Measurements from ENCODE around the gene GGCT.

GGCT gene

DNA sequence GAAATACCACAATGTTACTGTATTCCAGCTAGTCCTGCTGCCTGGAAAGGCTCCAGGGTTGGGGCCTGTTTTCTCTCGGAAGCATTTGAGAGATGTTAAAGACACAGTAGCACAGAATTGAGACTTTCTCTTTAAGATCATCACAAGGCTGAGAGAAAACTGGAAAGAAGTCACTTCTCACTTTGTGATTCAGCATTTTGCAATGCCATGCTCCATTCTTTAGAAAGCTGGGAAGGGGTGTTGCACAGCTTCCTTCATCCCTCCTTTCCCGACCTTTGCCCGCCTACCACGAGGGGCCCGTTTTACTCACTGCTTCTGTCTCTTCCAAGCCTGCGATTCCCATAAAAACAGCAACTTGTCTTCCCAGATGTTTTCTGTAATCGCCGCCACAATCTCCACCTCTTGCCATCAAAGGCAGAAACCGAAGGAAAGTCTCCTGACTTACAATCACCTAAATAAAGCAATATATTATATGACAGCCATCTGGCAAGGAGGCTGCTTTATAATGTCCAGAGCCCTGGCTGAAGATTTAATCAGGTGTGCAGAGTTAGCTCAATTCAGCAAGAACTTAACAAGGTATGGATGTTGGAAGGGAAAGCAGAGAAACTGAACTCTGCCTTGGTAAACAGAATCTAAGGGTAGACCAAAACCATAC lies 44.9 kb downstream of the GGCT start:
- DNase-seq, result no peak

DNA sequence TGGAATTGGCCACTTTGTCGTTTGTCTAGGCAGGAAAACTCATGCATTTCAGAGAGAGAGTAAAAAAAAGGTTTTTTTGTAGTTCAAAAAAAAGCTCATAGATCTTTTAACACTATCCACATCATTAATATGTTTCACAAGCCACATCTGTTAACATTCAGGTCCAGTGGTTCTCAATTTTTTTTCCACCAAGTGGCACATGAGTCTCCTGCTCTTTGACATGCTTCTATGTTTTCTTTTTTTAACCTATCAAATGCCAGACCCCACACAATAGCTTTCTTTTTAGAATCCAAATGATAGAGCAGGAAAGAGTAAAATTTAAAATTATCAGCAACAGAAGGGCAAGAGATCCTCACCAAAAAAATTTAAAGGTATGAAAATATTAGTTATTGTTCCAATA lies 46.3 kb downstream of the GGCT start:
- no peak for DNase-seq

DNA sequence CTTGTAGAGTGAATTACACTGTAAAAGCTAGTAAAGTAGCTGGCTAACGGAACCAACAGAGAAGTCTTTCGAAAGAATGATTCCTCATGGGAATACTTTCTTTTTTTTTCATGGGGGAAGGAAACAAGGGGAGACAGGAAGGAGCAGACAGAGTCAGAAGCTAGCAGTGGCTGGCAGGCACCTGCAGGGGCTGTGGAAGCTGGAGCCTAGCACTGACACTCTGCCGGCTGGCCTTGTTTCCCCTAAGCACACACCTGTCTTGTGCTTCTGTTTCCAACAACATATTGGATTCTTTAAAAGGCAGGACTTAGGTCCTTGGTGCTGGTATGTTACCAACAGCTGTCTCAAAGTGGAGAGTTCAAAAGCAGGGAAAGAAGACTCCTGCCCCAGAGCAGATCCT lies 50.7 kb downstream of the GGCT start:
- no peak for DNase-seq

DNA sequence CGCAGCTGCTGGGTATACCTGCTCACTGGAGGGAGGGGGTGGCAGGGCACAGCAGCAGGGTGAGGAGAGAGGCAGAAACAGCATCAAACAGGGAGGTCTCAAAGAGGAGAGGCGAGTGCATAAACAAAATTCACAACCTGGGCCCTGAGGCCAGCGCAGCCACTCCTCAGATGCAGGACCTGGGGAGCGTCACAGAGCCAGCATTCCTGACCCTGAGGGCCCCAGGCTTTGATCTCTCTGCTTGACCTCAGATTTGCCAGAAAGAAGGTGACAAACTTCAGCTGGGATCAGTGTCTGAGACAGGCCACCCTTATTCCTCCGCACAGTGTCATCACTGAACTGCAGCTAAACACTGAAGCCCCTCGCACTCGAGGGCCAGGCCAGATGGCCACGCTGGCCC lies 51.6 kb downstream of the GGCT start:
- DNase-seq, result no peak

DNA sequence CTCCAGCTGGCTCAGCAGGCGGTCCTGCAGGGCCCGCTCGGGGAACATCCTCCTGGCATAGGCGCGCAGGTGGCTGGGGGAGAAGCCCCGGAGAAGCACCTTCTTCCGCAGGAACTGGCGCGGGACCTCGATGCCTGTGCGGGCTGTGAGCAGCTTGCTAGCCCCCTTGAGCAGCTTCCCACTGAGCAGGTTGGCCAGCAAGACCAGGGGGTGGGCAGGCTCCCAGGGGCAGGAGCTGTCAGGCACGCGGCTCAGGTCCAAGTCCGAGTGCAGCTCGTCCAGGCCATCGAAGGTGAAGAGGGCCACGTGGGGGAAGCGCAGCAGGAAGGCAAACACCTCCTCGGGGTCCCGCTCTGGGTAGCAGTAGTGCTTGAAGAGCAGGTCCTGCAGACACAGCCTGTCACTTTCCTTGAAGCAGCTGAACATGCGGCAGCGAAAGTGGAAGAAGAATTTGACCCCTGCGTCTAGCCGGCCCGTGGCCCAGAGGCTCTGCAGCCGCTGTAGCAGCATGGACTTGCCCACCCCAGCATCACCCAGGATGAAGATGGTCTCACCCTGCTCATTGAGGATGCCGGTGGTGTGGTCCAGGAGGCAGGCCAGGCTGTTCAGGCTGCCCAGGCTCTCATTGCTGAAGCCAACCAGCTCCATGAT lies 52.2 kb downstream of the GGCT start:
- no peak for DNase-seq

DNA sequence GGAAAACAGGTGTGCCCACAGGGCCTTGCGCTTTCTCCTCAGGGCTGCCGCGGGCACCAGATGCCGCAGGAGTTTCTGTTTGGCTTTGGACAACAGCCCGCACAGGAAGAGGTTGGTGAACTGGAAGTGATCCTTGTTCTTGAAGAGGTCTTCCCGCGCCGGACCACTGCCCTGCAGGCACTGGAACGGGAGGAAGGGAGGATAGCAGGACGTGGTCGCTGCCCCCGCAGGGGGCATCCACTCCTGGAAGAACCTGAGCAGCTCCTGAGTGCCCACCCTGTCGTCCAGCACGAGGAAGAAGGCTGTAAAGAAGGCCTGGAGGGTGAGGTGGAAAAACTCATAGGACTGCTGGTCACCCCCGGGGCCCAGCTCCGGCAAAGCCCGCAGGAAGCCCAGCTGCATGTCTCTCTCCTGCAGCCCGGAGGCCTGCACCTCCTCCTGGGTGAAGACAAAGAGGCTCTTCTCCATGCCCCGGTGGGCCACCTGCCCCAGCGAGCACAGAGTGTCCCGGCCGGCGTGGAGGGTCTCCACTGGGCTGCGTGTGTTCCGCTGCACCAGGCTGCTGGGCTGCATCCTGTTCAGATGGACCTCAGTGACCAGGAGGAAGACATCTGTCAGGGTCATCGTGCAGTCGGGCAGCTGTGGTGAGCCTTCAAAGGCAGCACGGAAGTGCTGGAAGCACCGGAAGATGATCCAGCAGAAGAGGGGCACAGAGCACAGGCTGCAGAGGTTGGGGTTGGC lies 52.9 kb downstream of the GGCT start:
- DNase-seq, result no peak

DNA sequence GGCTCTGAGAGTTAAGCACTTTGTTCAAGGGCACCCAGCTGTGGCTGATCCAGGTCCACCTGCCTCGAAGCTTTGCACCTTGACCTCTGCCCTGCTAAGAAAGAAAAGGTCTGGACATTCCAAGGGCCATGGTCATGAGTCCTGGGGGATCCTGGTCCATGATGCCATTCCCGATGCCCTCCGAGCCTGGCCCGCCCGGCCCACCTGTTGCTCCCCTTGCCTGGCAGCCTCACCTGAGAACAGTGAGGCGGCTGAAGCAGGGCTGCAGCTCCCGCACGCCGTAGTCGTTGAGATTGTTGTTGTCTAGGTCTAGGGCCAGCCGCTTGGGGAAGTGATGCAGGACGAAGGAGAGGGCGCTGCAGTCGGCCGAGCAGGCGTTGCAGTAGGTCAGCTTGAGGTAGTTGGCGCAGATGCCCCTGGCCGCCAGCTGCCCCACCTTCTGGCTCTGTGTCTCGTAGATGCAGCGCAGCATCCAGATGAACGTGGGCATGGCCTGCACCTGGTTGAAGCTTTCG lies 53.6 kb downstream of the GGCT start:
- no peak for DNase-seq

DNA sequence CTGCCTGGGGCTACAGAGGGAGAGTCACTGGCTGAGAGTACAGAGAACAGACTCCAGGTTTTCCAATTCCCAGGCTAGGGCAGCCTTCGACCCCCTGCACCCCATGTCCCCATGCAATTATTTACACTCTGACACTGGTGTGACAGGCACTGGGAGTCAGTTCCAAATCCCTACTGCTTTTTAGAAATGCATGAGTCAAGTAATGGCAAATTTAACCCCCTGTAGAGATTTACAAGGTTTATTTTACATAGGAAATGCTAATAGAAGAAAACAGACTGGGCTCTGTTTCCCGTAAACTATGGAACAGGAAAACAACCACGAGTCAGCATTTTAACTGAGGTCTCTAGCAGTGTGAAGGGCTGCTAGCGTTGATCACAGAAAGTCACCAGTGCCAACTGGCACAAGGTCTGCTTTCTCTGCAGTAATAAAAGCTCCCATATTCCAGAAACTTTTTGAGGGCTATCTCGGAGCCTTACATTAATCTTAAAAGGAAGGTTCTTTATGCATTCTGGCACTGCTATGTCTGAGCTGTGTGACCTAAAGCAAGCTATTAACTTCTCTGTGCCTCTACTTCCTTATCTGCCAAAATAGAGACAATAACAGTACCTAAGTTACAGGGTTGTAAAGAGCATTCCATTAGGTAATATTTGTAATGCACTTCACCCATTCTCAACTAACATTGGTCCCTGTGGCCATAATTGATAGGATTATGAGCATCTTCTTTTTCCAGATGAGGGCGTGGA lies 54.2 kb downstream of the GGCT start:
- no peak for DNase-seq

DNA sequence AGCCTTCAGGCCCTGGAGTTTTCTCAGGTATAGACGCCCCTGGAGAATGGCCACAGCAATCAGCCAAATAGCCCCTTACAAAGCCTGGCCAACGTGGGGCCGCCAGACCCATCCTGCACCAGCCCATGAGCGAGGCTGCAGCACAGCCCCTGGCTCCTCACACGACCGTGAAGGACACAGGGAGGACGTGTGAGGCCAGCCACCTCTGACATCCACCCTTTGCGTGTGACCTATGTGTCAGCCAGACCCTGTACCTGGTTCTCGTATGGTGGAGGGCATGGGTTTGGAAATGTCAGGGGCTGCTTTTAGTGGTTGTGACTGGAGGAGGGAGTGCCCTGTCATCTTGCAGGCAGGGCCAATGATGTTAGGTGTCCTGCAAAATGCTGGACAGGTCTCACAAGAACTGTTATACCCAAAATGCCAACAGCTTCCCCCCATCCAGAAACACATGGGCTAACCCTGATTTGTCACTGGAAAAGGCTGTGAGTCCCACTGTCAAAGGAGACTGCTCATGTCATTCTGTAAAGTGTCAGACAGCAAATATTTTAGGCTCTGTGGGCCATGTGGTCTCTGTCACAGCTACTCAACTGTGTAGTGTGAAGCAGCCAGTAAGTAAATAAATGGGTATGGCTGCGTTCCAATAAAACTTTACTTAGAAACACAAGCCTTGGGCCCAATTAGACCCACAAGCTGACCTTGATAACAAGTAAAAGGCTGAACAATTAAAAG lies 56.0 kb downstream of the GGCT start:
- DNase-seq, result no peak

DNA sequence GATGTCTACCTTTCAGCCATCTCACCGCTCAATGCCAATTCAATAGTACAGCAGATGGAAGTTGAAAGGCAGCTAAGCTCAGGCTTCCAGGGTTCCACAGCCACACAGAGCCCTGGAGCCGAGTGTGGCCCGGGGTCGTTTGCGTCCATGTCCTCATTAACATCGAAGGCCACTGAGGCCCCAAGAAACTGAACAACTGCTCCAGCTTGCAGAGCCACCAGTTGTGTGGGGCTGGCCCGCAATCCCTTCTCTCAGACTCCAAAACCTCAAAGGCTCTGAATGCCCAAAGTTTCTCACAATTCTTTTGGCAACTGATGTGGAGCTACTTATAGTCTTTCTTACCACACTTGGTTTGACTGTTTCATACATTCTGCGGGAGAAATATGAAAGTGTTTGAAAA lies 57.2 kb downstream of the GGCT start:
- no peak for DNase-seq

Measured in activated CD4-positive, alpha-beta T cell treated with anti-CD3 and anti-CD28 coated beads, Interleukin-10, Interleukin-2, amounts not matched to agents 100 ng/mL and 50 ng/mL, durations not matched to agents 16 hours and 8 hours (primary cell).